Measurements from ENCODE around the gene PTX4.

PTX4 gene

GRCh38 chr16:1497014-1497598 is 8.4 kb upstream of the PTX4 start:
- peaks cover 18% of the 10 kb centered on the region for H3K4me1 Mint-ChIP-seq
- H3K27ac Mint-ChIP-seq = no peak overlapping the region
- no peaks in the 10 kb centered on the region for H3K9me3 Mint-ChIP-seq
- H3K36me3 Mint-ChIP-seq = peaks cover 33% of the 10 kb centered on the region
- no peak for ATAC-seq
- no peaks in the 10 kb centered on the region for H3K27me3 Mint-ChIP-seq
- no peak overlapping the region for H3K4me3 Mint-ChIP-seq

- H3K36me3 Mint-ChIP-seq = peaks cover 28% of the 10 kb centered on the region
- H3K27me3 Mint-ChIP-seq = no peaks in the 10 kb centered on the region
- no peak for ATAC-seq
- peaks cover 20% of the 10 kb centered on the region for H3K4me1 Mint-ChIP-seq
- H3K9me3 Mint-ChIP-seq = no peaks in the 10 kb centered on the region
- H3K4me3 Mint-ChIP-seq = no peak overlapping the region
- no peak overlapping the region for H3K27ac Mint-ChIP-seq
Measured at GRCh38 chr16:1496464-1496863, 7.7 kb upstream of the PTX4 start.

GRCh38 chr16:1495889-1496262 is 7.1 kb upstream of the PTX4 start:
- Mint-ChIP-seq H3K4me3 (no peak overlapping the region), H3K4me1 (peaks cover 20% of the 10 kb centered on the region), H3K27ac (no peak overlapping the region), H3K27me3 (no peaks in the 10 kb centered on the region), H3K9me3 (no peaks in the 10 kb centered on the region), H3K36me3 (peaks cover 26% of the 10 kb centered on the region)
- ATAC-seq = no peak

GRCh38 chr16:1495211-1495888 is 6.6 kb upstream of the PTX4 start:
- Mint-ChIP-seq H3K9me3 (no peaks in the 10 kb centered on the region), H3K36me3 (peaks cover 26% of the 10 kb centered on the region), H3K4me3 (no peak overlapping the region), H3K4me1 (peaks cover 20% of the 10 kb centered on the region), H3K27ac (no peak overlapping the region), H3K27me3 (no peaks in the 10 kb centered on the region)
- ATAC-seq = no peak

- H3K27me3 Mint-ChIP-seq = no peaks in the 10 kb centered on the region
- H3K4me1 Mint-ChIP-seq = peaks cover 20% of the 10 kb centered on the region
- H3K27ac Mint-ChIP-seq = no peak overlapping the region
- ATAC-seq = no peak
- no peak overlapping the region for H3K4me3 Mint-ChIP-seq
- H3K36me3 Mint-ChIP-seq = peaks cover 26% of the 10 kb centered on the region
- H3K9me3 Mint-ChIP-seq = no peaks in the 10 kb centered on the region
Measured at GRCh38 chr16:1494711-1495110, 6.0 kb upstream of the PTX4 start.

GRCh38 chr16:1494129-1494640 is 5.4 kb upstream of the PTX4 start:
- Mint-ChIP-seq H3K36me3 (peaks cover 26% of the 10 kb centered on the region), H3K27me3 (no peaks in the 10 kb centered on the region), H3K4me1 (peaks cover 20% of the 10 kb centered on the region), H3K27ac (peak overlapping the region; percentile 97), H3K9me3 (no peaks in the 10 kb centered on the region), H3K4me3 (peak overlapping the region; percentile 95)
- no peak for ATAC-seq

- Mint-ChIP-seq H3K27ac (peak overlapping the region; percentile 97), H3K27me3 (no peaks in the 10 kb centered on the region), H3K36me3 (peaks cover 23% of the 10 kb centered on the region), H3K4me1 (peaks cover 20% of the 10 kb centered on the region), H3K4me3 (peak overlapping the region; percentile 95), H3K9me3 (no peaks in the 10 kb centered on the region)
- ATAC-seq = peak; percentile 0
Measured at GRCh38 chr16:1493746-1494094, 5.0 kb upstream of the PTX4 start.

GRCh38 chr16:1492923-1493745 is 4.4 kb upstream of the PTX4 start, which contains the start of gene TELO2:
TSS of gene TELO2 (plus strand) at chr16:1493360. CDS start at chr16:1494282, 922 bp downstream.
- Mint-ChIP-seq H3K27ac (peak within 1 kb of the TSS; percentile 97), H3K4me1 (peaks cover 20% of the 10 kb centered on the region), H3K9me3 (no peaks in the 10 kb centered on the region), H3K27me3 (no peaks in the 10 kb centered on the region), H3K36me3 (peaks cover 17% of the 10 kb centered on the region), H3K4me3 (peak within 1 kb of the TSS; percentile 95)
- ATAC-seq = peak; percentile 91

GRCh38 chr16:1492082-1492922 is 3.6 kb upstream of the PTX4 start:
- H3K27me3 Mint-ChIP-seq = no peaks in the 10 kb centered on the region
- peak overlapping the region; percentile 95 for H3K4me3 Mint-ChIP-seq

GRCh38 chr16:1491327-1491726 is 2.6 kb upstream of the PTX4 start:
- Mint-ChIP-seq H3K27me3 (no peaks in the 10 kb centered on the region), H3K9me3 (no peaks in the 10 kb centered on the region), H3K4me1 (peaks cover 20% of the 10 kb centered on the region), H3K27ac (no peak overlapping the region), H3K36me3 (peaks cover 1% of the 10 kb centered on the region), H3K4me3 (no peak overlapping the region)
- no peak for ATAC-seq

More at GRCh38 chr16:1492082-1492922, 3.6 kb upstream of the PTX4 start:
- ATAC-seq = no peak
- H3K9me3 Mint-ChIP-seq = no peaks in the 10 kb centered on the region
- peak overlapping the region; percentile 97 for H3K27ac Mint-ChIP-seq
- H3K36me3 Mint-ChIP-seq = peaks cover 9% of the 10 kb centered on the region
- peaks cover 20% of the 10 kb centered on the region for H3K4me1 Mint-ChIP-seq

- Mint-ChIP-seq H3K27ac (peak overlapping the region; percentile 33), H3K4me3 (no peak overlapping the region), H3K27me3 (no peaks in the 10 kb centered on the region), H3K4me1 (peaks cover 14% of the 10 kb centered on the region), H3K9me3 (no peaks in the 10 kb centered on the region), H3K36me3 (no peaks in the 10 kb centered on the region)
- ATAC-seq = no peak
Measured at GRCh38 chr16:1489077-1489476, 333 bp upstream of the PTX4 start.

- H3K4me1 Mint-ChIP-seq = peaks cover 10% of the 10 kb centered on the region
- H3K27ac Mint-ChIP-seq = peak overlapping the region; percentile 33
- no peak overlapping the region for H3K4me3 Mint-ChIP-seq
- no peaks in the 10 kb centered on the region for H3K36me3 Mint-ChIP-seq
- no peaks in the 10 kb centered on the region for H3K9me3 Mint-ChIP-seq
- peak; percentile 2 for ATAC-seq
- no peaks in the 10 kb centered on the region for H3K27me3 Mint-ChIP-seq
Measured at GRCh38 chr16:1488054-1488601, 616 bp downstream of the PTX4 start.

GRCh38 chr16:1487395-1488053 is 1.2 kb downstream of the PTX4 start:
- Mint-ChIP-seq H3K36me3 (no peaks in the 10 kb centered on the region), H3K9me3 (no peaks in the 10 kb centered on the region), H3K27ac (peak overlapping the region; percentile 70), H3K27me3 (no peaks in the 10 kb centered on the region), H3K4me1 (peaks cover 6% of the 10 kb centered on the region), H3K4me3 (no peak overlapping the region)
- ATAC-seq = no peak

All from stimulated activated memory B cell treated with anti-CD40 and anti-IgM and Interleukin-4, amounts not matched to agents 10 μg/mL and 1 μg/mL and 100 μg/mL, for 72 hours (primary cell).